Mesendoderm (in vitro differentiated cells): Measurements from ENCODE around the gene UFD1.

Experiments
- DNase-seq: peaks from one replicate; pipeline ENCODE4 v3.0.0; 2013
- H2AK5ac ChIP-seq: 2 replicates; pipeline ENCODE4 v1.6.1; 2013; ENCODE audit warnings: low read length, inconsistent platforms
- H2BK120ac ChIP-seq: 2 replicates; pipeline ENCODE4 v1.6.1; 2013; ENCODE audit warnings: low read depth, mild to moderate bottlenecking, low read length, moderate library complexity, mixed read lengths
- H2BK15ac ChIP-seq: replicated peaks from 2 replicates; pipeline ENCODE4 v1.6.1; 2013; ENCODE audit warnings: low read depth, mild to moderate bottlenecking, moderate library complexity
- H2BK5ac ChIP-seq: 2 replicates; pipeline ENCODE4 v1.6.1; 2013; ENCODE audit warnings: low read length, inconsistent platforms
- H3K18ac ChIP-seq: 2 replicates; pipeline ENCODE4 v1.6.1; 2013; ENCODE audit warnings: mild to moderate bottlenecking, low read length, mixed read lengths
- H3K23ac ChIP-seq: one replicate; pipeline ENCODE4 v1.6.1; 2013; ENCODE audit warnings: low read length
- H3K27ac ChIP-seq: 2 replicates; pipeline ENCODE4 v1.5.1; 2013; ENCODE audit warnings: low read depth, mild to moderate bottlenecking, inconsistent platforms, low read length, moderate library complexity
- H3K27me3 ChIP-seq: 2 replicates; pipeline ENCODE4 v1.6.1; 2013; ENCODE audit warnings: low read length, control low read depth, mild to moderate bottlenecking, inconsistent platforms; ENCODE audit not compliant: insufficient read depth, poor library complexity
- H3K36me3 ChIP-seq: 2 replicates; pipeline ENCODE4 v1.6.1; 2013; ENCODE audit warnings: low read length, inconsistent platforms; ENCODE audit not compliant: control insufficient read depth, insufficient read depth
- H3K4ac ChIP-seq: one replicate; pipeline ENCODE4 v1.6.1; 2013; ENCODE audit warnings: low read depth, mild to moderate bottlenecking, low read length, moderate library complexity
- H3K4me1 ChIP-seq: 2 replicates; pipeline ENCODE4 v1.6.1; 2013; ENCODE audit warnings: low read depth, low read length, inconsistent platforms; ENCODE audit not compliant: control insufficient read depth
- H3K4me2 ChIP-seq: 2 replicates; pipeline ENCODE4 v1.6.1; 2013; ENCODE audit warnings: low read length
- H3K4me3 ChIP-seq: 2 replicates; pipeline ENCODE4 v1.5.1; 2013; ENCODE audit warnings: mild to moderate bottlenecking, low read length
- H3K56ac ChIP-seq: one replicate; pipeline ENCODE4 v1.6.1; 2013; ENCODE audit warnings: low read length
- H3K79me1 ChIP-seq: 2 replicates; pipeline ENCODE4 v1.6.1; 2013; ENCODE audit warnings: low read length, inconsistent platforms
- H3K79me2 ChIP-seq: 2 replicates; pipeline ENCODE4 v1.6.1; 2013; ENCODE audit warnings: mild to moderate bottlenecking, low read length; ENCODE audit not compliant: control insufficient read depth, insufficient read depth
- H3K9ac ChIP-seq: 2 replicates; pipeline ENCODE4 v1.6.1; 2013; ENCODE audit warnings: low read length, inconsistent platforms
- H4K5ac ChIP-seq: one replicate; pipeline ENCODE4 v1.6.1; 2013; ENCODE audit warnings: low read length
- H4K8ac ChIP-seq: one replicate; pipeline ENCODE4 v1.6.1; 2013; ENCODE audit warnings: low read depth, mild to moderate bottlenecking, control low read depth, low read length, moderate library complexity
- WGBS: extraction: QIAGEN DNeasy Blood & Tissue Kit; methylation state at CpG from one replicate; pipeline ENCODE4 v1.1.7; 2013; ENCODE audit warnings: low lambda C conversion rate, missing lambda C conversion rate; ENCODE audit not compliant: insufficient coverage; ENCODE audit errors: extremely low coverage; 5-methylcytosine and 5-hydroxymethylcytosine counted together

The UFD1 gene

GRCh38 chr22:19424186-19424500 is 54.9 kb downstream of the UFD1 start:
- no peak overlapping the region for H2BK120ac ChIP-seq
- H3K27me3 ChIP-seq = no peaks in the 10 kb centered on the region
- H2BK5ac ChIP-seq = no peak overlapping the region
- no peak overlapping the region for H3K27ac ChIP-seq
- H3K23ac ChIP-seq = no peak overlapping the region
- DNase-seq = no peak
- H2BK15ac ChIP-seq = no peak overlapping the region
- peaks cover 24% of the 10 kb centered on the region for H3K4me1 ChIP-seq
- no peak overlapping the region for H3K4me3 ChIP-seq
- H3K4ac ChIP-seq = no peak overlapping the region
- peaks cover 84% of the 10 kb centered on the region for H3K79me2 ChIP-seq
- WGBS = no CpG with 5 or more reads among the region's 3 CpGs
- no peak overlapping the region for H3K9ac ChIP-seq
- no peak overlapping the region for H2AK5ac ChIP-seq
- peaks cover 41% of the 10 kb centered on the region for H3K79me1 ChIP-seq
- H4K5ac ChIP-seq = no peak overlapping the region
- no peaks in the 10 kb centered on the region for H3K36me3 ChIP-seq
- H3K4me2 ChIP-seq = no peak overlapping the region
- H4K8ac ChIP-seq = no peak overlapping the region
- H3K56ac ChIP-seq = no peak overlapping the region
- no peak overlapping the region for H3K18ac ChIP-seq

DNA sequence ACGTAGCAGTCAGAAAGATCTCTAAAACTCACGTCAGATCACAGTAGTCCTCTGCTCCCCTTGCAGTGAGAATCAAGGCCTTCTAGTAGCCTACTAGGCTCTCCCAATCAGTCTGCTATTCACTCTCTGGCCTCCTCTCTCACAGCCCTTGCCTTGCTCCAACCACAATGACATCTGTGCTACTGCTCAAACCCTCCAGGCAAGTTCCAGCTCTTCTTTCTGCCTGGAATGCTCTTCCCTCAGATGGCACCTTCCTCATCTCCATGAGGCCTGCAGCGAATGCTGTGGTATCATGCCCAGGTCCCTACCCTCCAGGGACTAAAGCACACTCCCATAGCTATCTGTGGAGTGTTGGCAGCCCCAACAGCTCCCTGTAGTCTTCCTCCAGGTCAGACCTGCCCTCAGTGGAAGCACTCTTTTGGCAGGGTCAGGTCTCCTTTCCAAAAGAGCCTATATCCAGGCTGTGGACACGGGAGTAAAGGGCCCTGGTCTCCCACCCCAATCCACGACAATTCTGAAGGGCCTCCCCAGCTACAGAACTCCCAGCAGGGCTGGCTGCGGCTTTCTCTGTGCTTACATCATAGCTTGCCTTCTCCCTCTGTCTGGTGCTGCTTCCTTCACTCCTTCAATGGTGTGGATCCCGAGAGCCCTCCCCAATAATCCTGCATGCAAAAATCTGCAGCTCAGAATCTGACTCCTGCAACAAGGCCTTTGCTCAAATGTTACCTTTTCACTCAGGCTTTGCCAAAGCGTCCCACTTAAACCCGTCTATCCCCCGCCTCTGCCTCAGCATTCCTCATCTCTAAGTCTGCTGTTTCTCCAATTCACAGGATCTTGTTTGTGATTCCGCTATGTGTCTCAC is 56.3 kb downstream of the UFD1 start:
- Histone ChIP-seq H3K4me3 (no peak overlapping the region), H4K5ac (no peak overlapping the region)
- no CpG with 5 or more reads among the region's 11 CpGs for WGBS

GRCh38 chr22:19420321-19420720 is 58.7 kb downstream of the UFD1 start:
- Histone ChIP-seq H3K4me1 (peaks cover 26% of the 10 kb centered on the region), H2BK120ac (no peak overlapping the region), H3K9ac (no peak overlapping the region), H3K27me3 (no peaks in the 10 kb centered on the region), H3K4ac (no peak overlapping the region), H3K23ac (no peak overlapping the region), H3K27ac (no peak overlapping the region), H3K79me1 (peaks cover 26% of the 10 kb centered on the region), H2AK5ac (no peak overlapping the region), H3K18ac (no peak overlapping the region), H2BK15ac (no peak overlapping the region), H4K8ac (no peak overlapping the region), H2BK5ac (no peak overlapping the region), H3K36me3 (no peaks in the 10 kb centered on the region), H3K79me2 (peaks cover 71% of the 10 kb centered on the region), H3K56ac (no peak overlapping the region), H4K5ac (no peak overlapping the region), H3K4me3 (no peak overlapping the region), H3K4me2 (no peak overlapping the region)
- DNase-seq = no peak
- 100% methylated on average over 1 of the region's 6 CpGs for WGBS

More for the DNA sequence above, 56.3 kb downstream of the UFD1 start:
- Histone ChIP-seq H3K79me1 (peaks cover 38% of the 10 kb centered on the region), H3K56ac (peak overlapping the region; percentile 68), H3K36me3 (no peaks in the 10 kb centered on the region), H3K27ac (no peak overlapping the region), H3K4me2 (no peak overlapping the region), H3K4me1 (peaks cover 26% of the 10 kb centered on the region), H4K8ac (no peak overlapping the region), H2BK5ac (no peak overlapping the region), H2BK15ac (no peak overlapping the region), H3K9ac (peak overlapping the region; percentile 13), H3K23ac (peak overlapping the region; percentile 56), H2AK5ac (no peak overlapping the region), H3K79me2 (peaks cover 80% of the 10 kb centered on the region), H3K18ac (no peak overlapping the region), H3K4ac (no peak overlapping the region), H2BK120ac (no peak overlapping the region), H3K27me3 (no peaks in the 10 kb centered on the region)
- DNase-seq = peak; percentile 37

GRCh38 chr22:19419464-19420178 is 59.4 kb downstream of the UFD1 start:
- Histone ChIP-seq H3K18ac (no peak overlapping the region), H2BK5ac (no peak overlapping the region), H3K56ac (no peak overlapping the region), H3K36me3 (no peaks in the 10 kb centered on the region), H2AK5ac (no peak overlapping the region), H3K23ac (no peak overlapping the region), H3K4me1 (peaks cover 26% of the 10 kb centered on the region), H3K4me3 (no peak overlapping the region), H3K79me1 (peaks cover 20% of the 10 kb centered on the region), H3K79me2 (peaks cover 64% of the 10 kb centered on the region), H3K4ac (no peak overlapping the region), H4K5ac (no peak overlapping the region), H4K8ac (no peak overlapping the region), H2BK15ac (no peak overlapping the region), H3K9ac (no peak overlapping the region), H3K27me3 (no peaks in the 10 kb centered on the region), H2BK120ac (no peak overlapping the region), H3K4me2 (no peak overlapping the region), H3K27ac (peak overlapping the region; percentile 17)
- DNase-seq = peak; percentile 88
- no CpG with 5 or more reads among the region's 5 CpGs for WGBS

DNA sequence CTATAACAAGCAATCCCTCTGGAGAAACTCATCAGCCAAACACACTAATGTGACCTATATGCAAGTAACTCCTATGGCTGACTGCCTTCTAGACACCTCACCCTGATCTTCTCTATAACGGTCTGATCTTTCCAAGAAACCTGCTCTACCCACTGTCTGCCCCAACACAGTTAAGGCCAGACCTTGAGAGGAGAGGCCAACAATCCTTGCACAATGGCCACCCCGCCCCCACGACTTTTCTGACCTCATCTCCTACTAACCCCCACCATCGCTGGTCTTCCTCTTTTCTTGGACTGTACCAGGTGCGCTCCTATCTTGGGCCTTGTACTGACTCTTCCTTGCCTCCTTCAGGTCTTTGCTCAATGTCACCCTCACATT is 59.9 kb downstream of the UFD1 start:
- no peak overlapping the region for H2BK5ac ChIP-seq
- no peak overlapping the region for H2BK120ac ChIP-seq
- H3K4me3 ChIP-seq = no peak overlapping the region
- H4K8ac ChIP-seq = no peak overlapping the region
- no peaks in the 10 kb centered on the region for H3K27me3 ChIP-seq
- peaks cover 23% of the 10 kb centered on the region for H3K4me1 ChIP-seq
- no peak overlapping the region for H3K23ac ChIP-seq
- H3K9ac ChIP-seq = no peak overlapping the region
- no peak overlapping the region for H3K4me2 ChIP-seq
- H3K4ac ChIP-seq = no peak overlapping the region
- no peak overlapping the region for H2BK15ac ChIP-seq
- H3K79me2 ChIP-seq = peaks cover 64% of the 10 kb centered on the region
- peaks cover 19% of the 10 kb centered on the region for H3K79me1 ChIP-seq
- H2AK5ac ChIP-seq = no peak overlapping the region
- H3K27ac ChIP-seq = peak overlapping the region; percentile 17
- no peak overlapping the region for H3K56ac ChIP-seq
- no CpG with 5 or more reads among the region's 5 CpGs for WGBS
- no peaks in the 10 kb centered on the region for H3K36me3 ChIP-seq
- no peak overlapping the region for H4K5ac ChIP-seq
- DNase-seq = no peak
- no peak overlapping the region for H3K18ac ChIP-seq
